ENCODE data around the gene BMP5.

- no peak for TF ChIP-seq CTCF (IDR thresholded peaks at IDR 0.05)
- TF ChIP-seq EP300 (IDR thresholded peaks at IDR 0.05; ENCODE audit: low read depth) = no peak
- no peak for TF ChIP-seq POLR2AphosphoS5 (IDR thresholded peaks at IDR 0.05)
- no peak for TF ChIP-seq POLR2A (IDR thresholded peaks at IDR 0.05)
Observed at GRCh38 chr6:55922406-55922805, 47.0 kb upstream of the BMP5 start.
